HG03469 (cell line): ENCODE measurements around the gene DDAH1.

Source experiments
- ATAC-seq: cut with Tn5 transposase; IDR thresholded peaks from one replicate; pipeline ENCODE4 v1.9.1; 2021; ENCODE audit warnings: mild to moderate bottlenecking, moderate library complexity, moderate number of reproducible peaks; ENCODE audit not compliant: unreplicated experiment

Gene DDAH1

GRCh38 chr1:85397490-85398032 lies 67.4 kb downstream of the DDAH1 start:
- no peak for ATAC-seq

DNA sequence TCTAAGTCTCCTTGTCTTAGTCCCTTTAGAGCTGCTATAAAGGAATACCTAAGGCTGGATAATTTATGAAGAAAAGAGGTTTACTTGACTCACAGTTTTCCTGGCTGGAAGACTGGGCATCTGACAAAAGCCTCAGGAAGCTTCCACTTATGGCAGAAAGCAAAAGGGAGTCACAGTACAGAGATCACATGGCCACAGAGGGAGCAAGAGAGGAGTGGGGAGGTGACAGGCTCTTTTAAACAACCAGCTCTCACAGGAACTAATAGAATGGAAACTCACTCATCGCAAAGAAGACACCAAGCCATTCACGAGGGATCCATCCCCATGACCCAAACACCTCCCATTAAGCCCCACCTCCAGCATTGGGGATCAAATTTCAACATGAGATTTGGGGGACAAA lies 68.8 kb downstream of the DDAH1 start:
- ATAC-seq, result no peak

GRCh38 chr1:85394130-85394529 lies 70.8 kb downstream of the DDAH1 start:
- no peak for ATAC-seq

GRCh38 chr1:85393490-85393889 lies 71.5 kb downstream of the DDAH1 start:
- no peak for ATAC-seq

- no peak for ATAC-seq
Observed at GRCh38 chr1:85388416-85388815, 76.5 kb downstream of the DDAH1 start.

- ATAC-seq, result no peak
Observed at GRCh38 chr1:85387781-85388180, 77.2 kb downstream of the DDAH1 start.

DNA sequence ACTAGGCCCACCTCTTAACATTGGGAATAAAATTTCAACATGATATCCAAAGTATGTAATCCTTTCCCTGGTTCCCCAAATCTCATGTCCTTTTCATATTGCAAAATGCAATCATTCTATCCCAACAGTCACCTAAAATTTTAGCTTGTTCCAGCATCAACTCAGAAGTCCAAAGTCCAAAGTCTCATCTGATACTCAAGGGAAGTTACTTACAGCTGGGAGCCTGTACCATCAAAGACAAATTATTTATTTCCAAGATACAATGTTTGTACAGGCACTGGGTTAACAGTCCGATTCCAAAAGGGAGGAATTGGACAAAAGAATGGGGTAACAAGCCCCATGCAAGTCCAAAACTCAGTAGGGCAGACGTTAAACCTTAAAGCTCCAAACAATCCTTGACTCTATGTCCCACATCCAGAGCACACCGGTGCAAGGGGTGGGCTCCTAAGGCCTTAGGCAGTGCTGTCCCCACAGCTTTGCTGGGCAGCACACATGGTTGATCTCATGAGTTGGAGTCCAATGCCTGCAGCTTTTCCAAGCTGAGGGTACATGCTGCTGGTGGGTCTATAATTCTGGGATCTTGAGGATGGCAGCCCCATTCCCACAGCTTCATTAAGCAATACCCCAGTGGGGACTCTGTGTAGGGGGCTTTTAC lies 78.8 kb downstream of the DDAH1 start:
- no peak for ATAC-seq

DNA sequence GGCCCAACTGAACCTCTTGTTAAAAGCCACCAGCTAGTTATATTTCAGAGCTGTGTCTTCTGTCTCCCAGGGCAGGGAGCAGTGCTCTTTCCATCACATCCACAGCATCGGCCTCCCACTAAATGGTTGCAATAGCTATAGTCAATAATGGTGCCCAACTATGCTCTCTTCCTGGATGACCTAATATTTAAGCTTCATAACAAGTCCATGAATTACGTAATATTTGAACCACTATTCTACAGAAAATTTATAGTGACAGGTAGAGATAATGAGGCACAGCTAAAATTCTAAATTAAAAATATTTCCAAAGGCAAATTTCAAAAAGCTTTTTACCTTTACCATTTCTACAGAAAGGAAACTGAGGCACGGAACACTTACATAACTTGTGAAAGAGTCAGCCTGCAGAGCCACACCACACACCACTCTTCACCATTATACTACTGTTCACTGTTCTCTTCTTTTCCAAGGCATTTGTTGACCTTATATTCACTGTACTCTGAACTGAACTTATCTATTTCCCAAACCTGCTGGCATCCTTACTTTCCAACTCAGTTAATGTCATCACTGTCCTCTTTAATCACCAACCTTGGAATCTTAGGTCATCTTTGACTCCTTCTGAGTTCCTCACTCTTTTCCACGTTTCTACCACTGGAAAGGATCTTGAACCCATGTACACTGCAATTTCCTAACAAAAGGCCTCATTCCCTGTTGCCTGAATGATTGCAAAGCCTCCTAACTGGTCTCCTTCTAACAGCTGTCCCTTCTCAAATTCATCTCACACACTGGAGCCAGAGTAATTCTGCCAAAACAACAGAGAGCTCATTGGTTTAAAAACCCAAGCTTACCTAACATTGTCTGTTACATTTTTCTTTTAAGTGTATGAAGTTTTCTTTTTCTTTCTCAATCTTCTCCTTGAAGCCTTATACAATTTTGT lies 85.5 kb downstream of the DDAH1 start:
- ATAC-seq, result no peak

DNA sequence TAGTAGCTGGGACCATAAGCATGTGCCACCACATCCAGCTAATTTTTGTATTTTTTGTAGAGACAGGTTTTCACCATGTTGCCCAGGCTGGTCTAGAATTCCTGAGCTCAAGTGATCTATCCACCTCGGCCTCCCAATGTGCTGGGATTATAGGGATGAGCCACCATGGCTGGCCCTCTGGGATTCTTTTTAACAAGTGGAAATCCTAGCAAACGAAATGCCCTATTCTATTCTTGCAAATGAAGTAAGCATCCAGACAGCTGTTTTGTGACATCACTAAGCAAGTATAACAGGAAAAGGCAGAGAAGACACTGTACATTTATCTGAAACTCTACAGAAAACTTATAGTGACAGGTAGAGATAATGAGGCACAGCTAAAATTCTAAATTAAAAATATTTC lies 86.4 kb downstream of the DDAH1 start:
- no peak for ATAC-seq

DNA sequence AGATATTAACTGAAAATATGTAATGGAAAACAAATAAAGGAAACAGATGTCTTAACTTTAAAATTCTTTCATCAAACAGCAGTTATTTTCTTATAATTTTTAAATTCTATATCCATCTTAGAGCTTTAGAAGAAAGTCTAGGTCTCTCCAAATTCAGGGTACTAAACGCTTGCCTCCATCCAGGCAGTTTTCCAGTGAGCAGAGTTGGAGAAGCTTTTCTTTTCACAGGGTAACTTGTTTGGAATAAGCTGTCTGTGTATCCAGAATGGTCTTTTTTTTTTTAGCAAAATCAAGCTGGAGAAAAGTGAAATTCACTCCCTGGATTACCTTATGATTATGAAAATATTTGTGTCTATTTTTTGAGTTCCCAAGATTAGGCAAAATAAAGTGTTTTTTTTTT lies 88.6 kb downstream of the DDAH1 start:
- no peak for ATAC-seq

DNA sequence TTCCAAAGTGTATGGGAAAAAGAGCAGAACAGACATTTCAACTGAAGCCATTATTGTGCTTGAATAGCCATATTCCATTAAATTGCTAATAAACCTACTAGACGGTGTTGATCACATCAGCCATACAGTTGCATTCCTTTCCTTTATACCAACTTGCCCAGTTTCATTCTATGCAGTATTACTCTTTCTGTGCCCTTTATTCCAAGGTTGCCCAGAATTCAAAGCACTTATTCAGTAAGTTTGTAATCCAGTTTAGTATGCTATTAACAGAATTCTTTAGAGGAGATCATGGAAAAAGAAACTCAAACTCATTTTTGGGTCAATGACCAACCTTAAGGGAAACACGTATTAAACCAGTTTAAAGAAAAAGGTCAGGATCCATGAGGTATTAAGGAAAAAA lies 89.5 kb downstream of the DDAH1 start:
- ATAC-seq, result no peak

GRCh38 chr1:85374160-85374559 lies 90.8 kb downstream of the DDAH1 start:
- no peak for ATAC-seq

DNA sequence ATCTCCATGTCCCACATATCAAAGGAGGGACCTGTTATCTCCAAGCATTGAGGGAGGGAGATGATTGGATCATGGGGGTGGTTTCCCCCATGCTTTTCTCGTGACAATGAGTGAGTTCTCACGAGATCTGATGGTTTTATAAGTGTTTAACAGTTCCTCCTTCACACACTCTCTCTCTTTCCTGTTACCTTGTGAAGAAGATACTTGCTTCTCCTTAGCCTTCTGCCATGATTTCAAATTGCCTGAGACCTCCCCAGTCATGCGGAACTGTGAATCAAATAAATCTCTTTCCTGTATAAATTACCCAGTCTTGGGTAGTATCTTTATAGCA lies 91.6 kb downstream of the DDAH1 start:
- no peak for ATAC-seq

- no peak for ATAC-seq
Observed at GRCh38 chr1:85372683-85373377, 92.1 kb downstream of the DDAH1 start.

DNA sequence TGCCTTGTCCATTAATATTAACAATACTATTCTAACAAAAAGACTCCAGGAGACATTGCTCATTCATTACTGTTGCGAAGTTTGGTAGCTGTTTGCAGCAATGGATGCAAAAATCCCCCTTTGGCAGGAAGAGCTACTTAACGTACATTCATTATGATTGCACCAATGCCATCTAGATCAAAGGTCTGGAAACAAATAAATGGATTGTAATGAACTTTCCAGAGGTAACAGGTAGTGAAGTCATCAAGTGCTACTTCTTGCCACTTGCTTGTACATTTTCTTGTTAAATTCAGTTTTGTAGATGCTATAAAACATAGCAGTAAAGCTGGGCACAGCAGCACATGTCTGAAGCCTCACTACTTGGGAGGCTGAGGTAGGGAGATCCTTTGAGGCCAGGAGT lies 93.9 kb downstream of the DDAH1 start:
- ATAC-seq, result no peak

DNA sequence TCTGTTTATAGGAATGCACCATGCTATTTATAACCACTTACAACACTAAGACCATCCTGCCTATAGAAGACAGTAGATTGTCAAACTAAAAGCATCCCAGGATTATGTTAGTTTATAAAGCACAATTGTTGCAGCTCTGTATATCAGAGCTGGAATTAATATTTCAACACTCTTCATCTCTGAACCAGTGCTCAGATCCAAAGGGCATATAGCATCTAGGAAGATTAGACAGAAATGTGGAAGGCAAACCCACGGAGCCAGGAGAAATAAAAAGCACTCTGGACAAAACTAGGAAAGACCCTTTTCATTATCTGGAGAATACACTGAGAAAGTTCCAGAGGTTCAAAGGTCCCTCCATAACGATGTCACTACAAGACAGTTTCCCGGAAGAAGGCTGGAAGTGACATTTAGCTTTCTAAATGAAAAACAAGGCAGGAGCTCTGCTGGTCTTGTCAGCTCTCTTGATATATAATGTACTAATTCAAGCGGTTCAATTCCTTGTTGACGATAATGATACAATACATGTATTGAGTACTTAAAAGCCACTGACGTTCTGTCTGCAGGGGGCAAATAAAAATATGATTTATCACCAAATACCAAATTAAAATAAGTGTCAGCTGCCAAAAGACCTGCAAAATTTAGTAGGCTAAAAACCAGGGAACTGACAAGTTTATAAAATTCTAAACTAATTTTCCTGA lies 96.7 kb downstream of the DDAH1 start:
- no peak for ATAC-seq

DNA sequence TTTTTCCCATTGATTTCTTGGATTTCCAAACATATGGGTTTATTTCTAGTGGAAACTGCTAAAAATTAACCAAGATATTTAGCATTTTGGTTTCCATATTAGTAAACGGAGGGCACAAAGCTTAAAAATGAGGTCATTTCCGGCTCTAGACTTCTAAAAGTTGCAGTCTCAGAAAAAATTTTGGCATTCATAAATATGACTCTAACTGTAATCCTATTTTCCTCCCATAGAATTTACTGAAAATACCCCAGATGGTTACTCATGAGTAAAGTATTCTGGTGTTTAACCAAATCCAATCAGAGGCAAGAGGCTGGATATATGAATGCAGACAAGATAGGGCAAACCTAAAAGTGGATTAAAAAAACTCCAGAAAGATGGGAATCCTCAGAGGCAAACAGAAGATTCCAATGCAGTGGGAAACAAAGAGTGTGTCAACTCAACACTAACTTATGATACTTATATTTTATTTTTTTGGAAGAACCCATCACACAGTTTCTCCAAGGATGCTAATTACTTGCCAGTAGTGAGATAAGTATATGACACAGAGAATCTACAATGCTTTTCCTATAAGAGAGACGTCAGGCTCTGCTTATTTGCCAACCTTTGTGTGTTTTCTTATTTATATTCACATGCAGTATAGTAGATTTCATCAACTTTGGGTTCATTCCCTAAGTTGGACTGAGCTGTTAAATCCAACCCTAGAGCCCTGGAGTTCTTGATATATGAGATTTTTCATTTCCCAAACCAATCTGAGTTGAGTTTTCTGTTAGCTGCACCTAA lies 98.4 kb downstream of the DDAH1 start:
- no peak for ATAC-seq

DNA sequence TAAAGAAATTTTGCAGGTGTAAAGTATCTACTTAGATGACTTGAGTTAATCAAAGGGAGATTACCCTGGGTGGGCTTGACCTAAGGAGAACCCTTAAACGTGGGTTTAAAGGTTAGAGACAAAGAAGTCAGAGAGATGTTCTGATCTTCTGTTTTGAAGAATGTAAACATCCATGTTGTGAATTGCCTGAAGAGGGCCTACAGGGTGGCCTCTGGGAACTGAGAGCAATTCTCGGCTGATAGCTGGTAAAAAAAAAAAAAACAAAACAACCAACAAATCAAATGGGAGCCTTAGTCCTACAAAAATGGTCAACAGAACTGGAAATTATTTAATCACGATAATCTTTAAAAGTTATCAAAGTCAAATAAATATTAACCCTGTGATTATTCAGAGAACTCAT lies 99.1 kb downstream of the DDAH1 start:
- no peak for ATAC-seq

DNA sequence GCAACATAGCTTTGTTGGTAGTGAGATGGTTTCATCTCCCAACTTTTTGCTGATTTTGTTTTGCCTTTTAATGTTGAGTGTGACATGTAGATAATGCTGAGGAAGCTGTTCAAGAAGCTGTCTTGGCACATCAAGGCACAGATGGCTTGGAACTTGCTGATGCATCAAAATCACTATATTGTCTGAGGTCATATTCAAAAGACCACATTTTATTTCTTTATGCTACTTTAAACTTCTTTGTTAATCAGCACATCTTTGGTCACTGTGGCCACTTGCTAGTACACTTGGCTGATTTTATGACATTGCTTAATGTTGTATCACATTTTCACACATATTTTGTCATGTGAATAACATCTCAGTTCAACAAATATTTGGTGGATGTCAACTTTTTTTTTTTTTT lies 101.4 kb downstream of the DDAH1 start:
- ATAC-seq, result no peak

- ATAC-seq, result no peak
Observed at GRCh38 chr1:85363092-85363491, 101.9 kb downstream of the DDAH1 start.
